H1 (cell line): Measurements from ENCODE around the gene ANAPC16. TPM values are rescaled to one million over a fixed set of nuclear protein-coding genes. Genes with fewer than 3 reads are reported as not detected.
A peak's percentile ranks its signal among the peaks of the same experiment; 100 is the strongest.

Experiments used
- CTCF ChIA-PET: fragments of 300-600 bp; sonication (Branson Sonifier 250); formaldehyde crosslinking; loops from one replicate; lab custom pipeline; 2021; ENCODE audit not compliant: partially characterized antibody; lab: Charles Lee
- POLR2A ChIA-PET: fragments of 300-600 bp; sonication (Branson Sonifier 250); formaldehyde crosslinking; loops from one replicate; lab custom pipeline; 2021; ENCODE audit warnings: inconsistent platforms; ENCODE audit not compliant: partially characterized antibody; lab: Charles Lee
- DNase-seq, 2 experiments: peaks; one replicate each; pipeline versions ENCODE4 v3.0.0 to v3.0.0-alpha.2; 2010 to 2022; ENCODE audit warnings: low spot score in 2 of 2, low read depth in 1 of 2, mixed read lengths in 1 of 2
- FAIRE-seq: peaks from 2 replicates; lab custom pipeline; 2011; peaks lifted over from hg19 to GRCh38; lab: Jason Lieb, UNC
- H2AFZ ChIP-seq: 2 replicates; pipeline ENCODE4 v1.8.1; 2012; ENCODE audit warnings: low read length, inconsistent platforms
- H2AK5ac ChIP-seq: 2 replicates; pipeline ENCODE4 v1.6.1; 2013; ENCODE audit warnings: low read depth, low read length
- H2BK120ac ChIP-seq: replicated peaks from 2 replicates; pipeline ENCODE3; 2013; ENCODE audit warnings: low read depth, low read length, inconsistent platforms
- H2BK12ac ChIP-seq: 2 replicates; pipeline ENCODE4 v1.6.1; 2013; ENCODE audit warnings: low read depth, low read length
- H2BK15ac ChIP-seq: 2 replicates; pipeline ENCODE4 v1.6.1; 2013; ENCODE audit warnings: low read length
- H2BK20ac ChIP-seq: 2 replicates; pipeline ENCODE4 v1.6.1; 2013; ENCODE audit warnings: low read length
- H2BK5ac ChIP-seq: 2 replicates; pipeline ENCODE4 v1.6.1; 2013; ENCODE audit warnings: low read depth, low read length
- H3K14ac ChIP-seq: 2 replicates; pipeline ENCODE4 v1.6.1; 2013; ENCODE audit warnings: inconsistent platforms; ENCODE audit not compliant: insufficient read length
- H3K18ac ChIP-seq: 2 replicates; pipeline ENCODE4 v1.6.1; 2013; ENCODE audit warnings: low read length; ENCODE audit errors: extremely low read depth
- H3K23ac ChIP-seq: 2 replicates; pipeline ENCODE4 v1.6.1; 2013; ENCODE audit warnings: inconsistent platforms; ENCODE audit not compliant: insufficient read length
- H3K23me2 ChIP-seq: 2 replicates; pipeline ENCODE4 v1.6.1; 2013; ENCODE audit warnings: low read depth, low read length
- H3K27ac ChIP-seq: 2 replicates; pipeline ENCODE4 v1.6.1; 2011; ENCODE audit warnings: low read depth, low read length, inconsistent platforms
- H3K27me3 ChIP-seq, 4 experiments: replicated peaks in 1 of 4; 1 replicate in 1 of 4; 2 replicates in 3 of 4; pipeline versions ENCODE4 v1.6.1 to v1.8.1; 2011 to 2013; ENCODE audit warnings: low read length in 3 of 4, mild to moderate bottlenecking in 3 of 4, inconsistent platforms in 2 of 4, mixed read lengths in 2 of 4, moderate library complexity in 1 of 4; ENCODE audit not compliant: control insufficient read depth in 3 of 4, insufficient read depth in 3 of 4; ENCODE audit errors: extremely low read depth in 1 of 4
- H3K36me3 ChIP-seq, 4 experiments: 2 replicates each; pipeline versions ENCODE4 v1.6.1 to v1.8.1; 2011 to 2013; ENCODE audit warnings: mild to moderate bottlenecking in 4 of 4, low read length in 3 of 4, moderate library complexity in 2 of 4, control low read depth in 1 of 4, inconsistent platforms in 1 of 4; ENCODE audit not compliant: insufficient read depth in 4 of 4, control insufficient read depth in 2 of 4
- H3K4ac ChIP-seq: replicated peaks from 2 replicates; pipeline ENCODE3; 2013; ENCODE audit warnings: low read length, low read depth, mixed read lengths, inconsistent platforms; ENCODE audit not compliant: insufficient read length
- H3K4me1 ChIP-seq, 4 experiments: replicated peaks in 1 of 4; 1 replicate in 1 of 4; 2 replicates in 3 of 4; pipeline versions ENCODE4 v1.6.1 to v1.8.1; 2011 to 2013; ENCODE audit warnings: low read length in 3 of 4, inconsistent platforms in 2 of 4, mixed read lengths in 1 of 4; ENCODE audit not compliant: insufficient read depth in 4 of 4, control insufficient read depth in 3 of 4
- H3K4me2 ChIP-seq, 2 experiments: 2 replicates each; pipeline versions ENCODE4 v1.6.1 to v1.8.1; 2011 to 2013; ENCODE audit warnings: low read depth in 2 of 2, low read length in 2 of 2, control low read depth in 1 of 2, inconsistent platforms in 1 of 2, mild to moderate bottlenecking in 1 of 2; ENCODE audit not compliant: insufficient read depth in 1 of 2
- H3K4me3 ChIP-seq, 4 experiments: fragments of 200-600, 300-600 bp in 1 of 4; sonication (generic), shearing (Covaris generic), sonication (Bioruptor Twin) in 1 of 4; 2 replicates each; pipeline versions ENCODE4 v1.5.1 to v1.8.1; 2011 to 2016; ENCODE audit warnings: low read length in 4 of 4, low read depth in 3 of 4, control low read depth in 2 of 4, inconsistent platforms in 2 of 4, mild to moderate bottlenecking in 2 of 4, mixed read lengths in 1 of 4, moderate library complexity in 1 of 4; ENCODE audit not compliant: insufficient read depth in 2 of 4; ENCODE audit errors: extremely low read depth in 1 of 4
- H3K56ac ChIP-seq: replicated peaks from 2 replicates; pipeline ENCODE3; 2013; ENCODE audit warnings: low read depth, mild to moderate bottlenecking, mixed read lengths, low read length, inconsistent platforms; ENCODE audit not compliant: insufficient read length
- H3K79me1 ChIP-seq: 2 replicates; pipeline ENCODE4 v1.6.1; 2013; ENCODE audit warnings: low read depth, low read length, control low read depth
- H3K79me2 ChIP-seq, 2 experiments: 2 replicates each; pipeline versions ENCODE4 v1.6.1 to v1.8.1; 2012 to 2013; ENCODE audit warnings: low read length in 2 of 2, mild to moderate bottlenecking in 2 of 2, inconsistent platforms in 1 of 2; ENCODE audit not compliant: insufficient read depth in 2 of 2, control insufficient read depth in 1 of 2
- H3K9ac ChIP-seq, 4 experiments: replicated peaks in 1 of 4; 1 replicate in 1 of 4; 2 replicates in 3 of 4; pipeline versions ENCODE4 v1.6.1 to v1.8.1; 2011 to 2013; ENCODE audit warnings: low read depth in 3 of 4, low read length in 3 of 4, control low read depth in 2 of 4, mild to moderate bottlenecking in 2 of 4, moderate library complexity in 2 of 4, inconsistent platforms in 1 of 4; ENCODE audit errors: extremely low read depth in 1 of 4
- H3K9me3 ChIP-seq, 2 experiments: 2 replicates each; pipeline versions ENCODE4 v1.6.1 to v1.8.1; 2012 to 2013; ENCODE audit warnings: mild to moderate bottlenecking in 2 of 2, moderate library complexity in 2 of 2, control low read depth in 1 of 2, inconsistent platforms in 1 of 2, low read depth in 1 of 2, low read length in 1 of 2, mixed read lengths in 1 of 2; ENCODE audit not compliant: insufficient read depth in 2 of 2
- H4K20me1 ChIP-seq, 2 experiments: replicated peaks in 1 of 2; 2 replicates each; pipeline versions ENCODE3 to v1.8.1; 2011 to 2013; ENCODE audit warnings: inconsistent platforms in 2 of 2, low read length in 2 of 2, mild to moderate bottlenecking in 1 of 2; ENCODE audit not compliant: insufficient read depth in 2 of 2, control insufficient read depth in 1 of 2
- H4K5ac ChIP-seq: 2 replicates; pipeline ENCODE4 v1.6.1; 2013; ENCODE audit warnings: low read length, low read depth, mixed read lengths, inconsistent platforms; ENCODE audit not compliant: insufficient read length
- H4K8ac ChIP-seq: 2 replicates; pipeline ENCODE4 v1.8.0; 2013; ENCODE audit warnings: mild to moderate bottlenecking, moderate library complexity, low read length, inconsistent platforms; ENCODE audit not compliant: insufficient read depth; ENCODE audit errors: extremely low read depth
- H4K91ac ChIP-seq: replicated peaks from 2 replicates; pipeline ENCODE3; 2013; ENCODE audit warnings: low read length, mixed read lengths, inconsistent platforms; ENCODE audit not compliant: insufficient read length
- MAX ChIP-seq: IDR thresholded peaks from 2 replicates; pipeline ENCODE4 v1.6.1; 2012; ENCODE audit warnings: inconsistent platforms
- RFX5 ChIP-seq: IDR thresholded peaks from 2 replicates; pipeline ENCODE4 v1.6.1; 2011; ENCODE audit warnings: low read depth, low read length, improper control_type of control experiment, borderline replicate concordance
- SUZ12 ChIP-seq: fragments of 200-600 bp; sonication (generic); IDR thresholded peaks from 2 replicates; pipeline ENCODE4 v1.6.1; 2012; ENCODE audit warnings: mild to moderate bottlenecking, inconsistent platforms, low read length, moderate library complexity, mixed read lengths
- ZNF274 ChIP-seq: IDR thresholded peaks from 2 replicates; pipeline ENCODE4 v1.7.0; 2012; ENCODE audit warnings: low read length, borderline replicate concordance; ENCODE audit errors: extremely low read depth
- WGBS, 2 experiments: shearing (Covaris generic) in 1 of 2; methylation state at CpG; one replicate each; pipeline versions ENCODE4 v1.1.6 to v1.1.7; 2013 to 2015; ENCODE audit warnings: low lambda C conversion rate in 2 of 2, mixed read lengths in 2 of 2, inconsistent platforms in 1 of 2, low coverage in 1 of 2, missing lambda C conversion rate in 1 of 2; ENCODE audit not compliant: insufficient replicate concordance in 2 of 2, insufficient coverage in 1 of 2, insufficient read length in 1 of 2; ENCODE audit errors: extremely low coverage in 1 of 2, missing lambda C conversion rate in 1 of 2; 5-methylcytosine and 5-hydroxymethylcytosine counted together
- polyA plus RNA-seq, 7 experiments: library from polyadenylated mRNA; depleted of rRNA in 3 of 7; stranded (reverse) in 5 of 7; unstranded in 2 of 7; fragments of >200 nt in 5 of 7; fragments of 200-250 nt in 2 of 7; gene quantifications; 1 replicate in 5 of 7; 2 replicates in 1 of 7; 4 replicates in 1 of 7; pipeline versions ENCODE4 v1.2.1 to v1.2.3, GENCODE V29; 2011 to 2013; ENCODE audit warnings: missing spikeins in 2 of 7, mixed read lengths in 2 of 7
- total RNA-seq: library from RNA; stranded (reverse); fragmentation: NEBNext Ultra II Directional; extraction: Animal tissue kit (Norgen Biotek cat#: 25700); gene quantifications from 2 replicates; pipeline ENCODE4 v1.2.1, GENCODE V29; 2021

Gene ANAPC16
- total and polyA plus RNA-seq, 2 of the 8 experiments (the other 6 are each of a cell fraction or from before 2014, with no cell fraction given), result 53.1 to 57.4 TPM

- H2BK120ac ChIP-seq, result no peak overlapping the region
- H2AFZ ChIP-seq, result no peak overlapping the region
- no peaks in the 10 kb centered on the region for H3K79me1 ChIP-seq
- no peaks in the 10 kb centered on the region for H3K79me2 ChIP-seq
- H2BK5ac ChIP-seq, result no peak overlapping the region
- H3K4ac ChIP-seq, result no peak overlapping the region
- no peak overlapping the region for H3K14ac ChIP-seq
- ChIA-PET CTCF (interaction anchor here (1.2 to 1.7 kb wide), 4 partner anchors 19 to 172 kb away, joined by 3 to 5 read pairs (median 4); no protein-coding TSS in a partner anchor), POLR2A (interaction anchor here (1.0 to 4.4 kb wide), 8 partner anchors 9 to 91 kb away, joined by 3 to 20 read pairs (median 4); partner anchors contain the start of gene DDIT4)
- H3K27ac ChIP-seq, result no peak overlapping the region
- no peaks in the 10 kb centered on the region for H3K36me3 ChIP-seq
- H3K23ac ChIP-seq, result no peak overlapping the region
- no peaks in the 10 kb centered on the region for H4K20me1 ChIP-seq
- H3K4me2 ChIP-seq, result no peak overlapping the region
- WGBS, 2 experiments, result 87% methylated on average over 8 of the region's 8 CpGs; no CpG with 5 or more reads in 1 of the 2 experiments
- no peak overlapping the region for H3K4me3 ChIP-seq
- H4K8ac ChIP-seq, result no peak overlapping the region
- no peaks in the 10 kb centered on the region; a peak in 1 of 7 replicates for H3K27me3 ChIP-seq
- no peak overlapping the region for H2BK15ac ChIP-seq
- FAIRE-seq (no peak), DNase-seq (no peak)
- no peaks in the 10 kb centered on the region for H3K23me2 ChIP-seq
- no peak overlapping the region for H3K18ac ChIP-seq
- H4K91ac ChIP-seq, result no peak overlapping the region
- no peak overlapping the region for H4K5ac ChIP-seq
- no peak overlapping the region for H3K9ac ChIP-seq
- no peak overlapping the region for H2AK5ac ChIP-seq
- no peak overlapping the region for H3K56ac ChIP-seq
- H2BK20ac ChIP-seq, result no peak overlapping the region
- peak overlapping the region; percentile 62; the same call in 1 of the 2 replicates for H2BK12ac ChIP-seq
- no peaks in the 10 kb centered on the region for H3K9me3 ChIP-seq
- no peaks in the 10 kb centered on the region; a peak in 1 of 7 replicates for H3K4me1 ChIP-seq
- no peak for TF ChIP-seq SUZ12
- no peak for TF ChIP-seq MAX
- TF ChIP-seq RFX5, result no peak
- no peak for TF ChIP-seq ZNF274
Measured at GRCh38 chr10:72241691-72242252, 26.0 kb downstream of the ANAPC16 start.
